CD4-positive, alpha-beta T cell treated with Interleukin-17A for 4 hours (primary cell): ENCODE data around the gene ARHGAP18.
A peak's percentile ranks its signal among the peaks of the same experiment; 100 is the strongest.

Experiments used
- DNase-seq: peaks from one replicate; pipeline ENCODE4 v3.0.0-alpha.2; 2020; ENCODE audit warnings: mixed read lengths

ARHGAP18 gene

DNA sequence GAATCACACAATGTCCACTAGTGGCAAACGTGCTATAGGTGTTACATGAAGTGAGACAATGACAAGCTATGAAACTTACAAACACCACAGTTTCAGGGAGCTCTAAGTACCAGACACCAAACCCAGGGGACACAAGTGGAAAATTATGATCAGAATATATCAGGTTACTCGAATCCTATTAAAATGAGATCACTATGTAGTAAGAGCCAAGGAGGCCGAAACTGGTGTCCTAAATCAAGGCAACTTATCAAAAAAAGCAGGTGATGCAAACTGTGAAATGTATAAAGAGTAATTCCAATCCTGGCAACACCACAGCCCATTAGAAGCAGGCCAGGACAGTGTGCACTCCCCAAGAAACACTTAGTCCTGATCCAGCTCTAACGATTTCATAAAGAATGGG lies 100.3 kb downstream of the ARHGAP18 start:
- DNase-seq: no peak

DNA sequence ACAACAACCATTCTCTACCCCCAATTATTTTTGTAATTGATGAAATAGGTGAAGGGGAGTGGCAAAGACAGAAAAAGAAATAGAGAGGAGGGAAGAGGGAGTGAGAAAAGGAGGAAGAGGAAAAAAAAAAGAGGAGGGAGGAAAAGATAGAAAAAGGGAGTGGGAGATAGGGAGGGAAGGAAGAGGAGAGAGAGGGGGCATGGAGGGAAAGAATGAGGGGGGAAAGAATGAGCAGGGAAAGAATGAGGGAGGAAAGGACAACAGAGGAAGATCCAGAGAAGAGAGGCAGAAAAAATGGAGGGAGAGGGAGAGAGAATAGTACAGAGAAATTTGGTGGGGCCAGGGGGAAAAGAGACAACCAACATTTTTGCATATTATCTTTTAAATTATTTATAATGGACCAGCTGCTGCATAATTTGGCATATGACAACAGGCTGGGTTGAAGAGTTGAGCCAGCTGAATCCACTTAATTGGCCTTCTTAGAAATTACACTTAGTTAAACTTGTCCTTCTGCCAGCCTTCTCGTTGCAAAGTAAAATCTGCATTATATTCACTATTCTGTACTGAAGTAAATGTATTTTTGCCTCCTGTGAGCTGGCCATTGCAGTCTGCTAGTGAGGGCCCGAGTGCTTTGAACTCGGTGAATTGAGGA lies 101.0 kb downstream of the ARHGAP18 start:
- no peak for DNase-seq

DNA sequence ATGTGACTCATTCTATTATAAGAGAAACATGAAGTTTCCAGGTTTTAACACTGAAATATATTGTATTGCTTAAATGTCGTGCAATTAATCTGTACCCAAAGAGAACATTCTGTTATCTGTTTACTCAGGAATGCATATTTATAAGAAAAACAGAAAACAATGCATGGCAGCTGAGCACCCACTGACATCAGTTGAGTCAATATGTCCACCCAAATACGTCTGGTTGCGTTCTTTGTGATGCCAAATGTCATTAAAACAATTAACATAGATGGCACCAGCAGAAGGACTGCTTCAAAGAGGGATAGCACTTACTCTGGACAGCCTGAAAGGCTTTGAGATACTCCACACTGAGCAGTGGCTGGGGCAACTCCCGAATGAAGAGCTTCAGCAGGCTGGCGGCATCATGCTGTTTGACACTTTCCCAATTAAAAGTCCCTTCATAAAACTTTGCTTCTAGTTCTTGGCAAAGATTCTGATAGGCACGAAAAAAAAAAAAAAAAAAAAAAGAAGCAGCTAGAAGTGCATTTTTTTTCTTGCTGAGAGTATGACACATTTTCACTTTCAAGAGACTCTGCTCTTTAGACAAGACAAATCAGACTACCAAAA lies 102.3 kb downstream of the ARHGAP18 start:
- no peak for DNase-seq

DNA sequence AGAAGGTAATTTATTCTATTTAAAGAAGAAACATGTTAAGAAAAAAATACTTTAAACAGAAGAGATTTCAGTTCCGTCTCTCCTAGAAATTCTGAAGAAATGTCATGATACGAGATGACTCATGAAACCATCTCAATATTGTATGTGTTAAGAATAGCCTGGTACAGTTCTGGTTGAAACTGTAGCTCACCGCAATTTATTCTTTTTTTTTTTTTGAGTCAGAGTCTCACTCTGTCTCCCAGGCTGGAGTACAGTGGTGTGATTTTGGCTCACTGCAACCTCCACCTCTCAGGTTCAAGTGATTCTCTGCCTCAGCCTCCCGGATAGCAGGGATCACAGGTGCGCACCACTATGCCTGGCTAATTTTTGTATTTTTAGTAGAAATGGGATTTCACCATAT lies 103.3 kb downstream of the ARHGAP18 start:
- DNase-seq: no peak

DNA sequence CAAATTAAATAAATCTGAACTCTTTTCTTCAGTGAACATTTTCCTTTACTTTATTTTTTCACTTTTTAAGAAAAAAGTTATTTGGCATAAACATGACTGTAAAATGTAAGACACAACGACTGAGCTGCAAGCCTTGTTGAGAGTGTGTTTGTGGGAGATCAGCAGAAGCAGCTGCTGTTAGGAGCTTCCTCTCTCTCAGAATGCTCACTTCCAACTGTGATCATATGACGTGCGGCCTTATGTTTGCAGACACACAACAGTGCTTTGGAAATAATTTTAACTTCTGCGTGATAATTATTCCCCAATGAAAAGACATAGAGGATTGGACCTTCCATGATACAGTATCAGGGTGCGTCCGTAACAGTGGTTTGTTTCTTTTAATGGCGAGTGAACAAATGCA lies 104.0 kb downstream of the ARHGAP18 start:
- DNase-seq: no peak

DNA sequence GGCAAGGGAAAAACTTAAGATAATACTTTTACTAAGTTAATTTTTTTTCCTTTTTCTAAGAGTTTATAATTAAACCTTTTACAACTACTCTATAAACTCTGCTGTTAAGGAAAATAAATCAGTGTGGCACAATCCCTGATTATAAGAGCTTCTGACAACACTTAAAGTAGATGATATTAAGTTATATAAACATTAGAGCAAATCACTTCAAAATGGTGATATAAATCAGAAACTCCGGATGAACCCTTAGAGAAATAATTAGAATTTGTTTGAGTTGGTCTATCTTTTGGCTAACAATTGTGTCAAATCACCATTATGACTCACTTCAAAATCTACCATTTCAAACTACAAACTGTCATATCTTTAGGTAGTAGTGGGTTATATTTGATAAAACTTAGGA lies 104.9 kb downstream of the ARHGAP18 start:
- DNase-seq: no peak

DNA sequence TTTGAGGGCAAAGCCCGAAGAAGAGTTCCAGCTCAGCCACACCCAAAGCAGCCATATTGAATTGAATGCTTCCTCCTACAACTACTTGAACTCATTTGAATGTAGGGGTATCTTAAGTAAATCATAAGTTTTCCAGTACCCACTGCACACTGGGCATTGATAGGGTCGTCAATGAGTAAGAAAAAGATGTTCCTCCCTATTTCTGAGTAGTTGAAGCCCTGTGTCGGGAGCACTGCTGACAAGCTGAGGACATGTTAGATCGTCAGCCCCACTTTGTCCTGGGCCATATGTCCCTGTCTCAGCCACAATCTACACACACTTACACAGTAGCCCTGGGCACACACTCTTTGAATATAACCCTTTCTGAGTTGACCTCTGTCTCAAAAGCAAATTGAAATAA lies 105.7 kb downstream of the ARHGAP18 start:
- no peak for DNase-seq

DNA sequence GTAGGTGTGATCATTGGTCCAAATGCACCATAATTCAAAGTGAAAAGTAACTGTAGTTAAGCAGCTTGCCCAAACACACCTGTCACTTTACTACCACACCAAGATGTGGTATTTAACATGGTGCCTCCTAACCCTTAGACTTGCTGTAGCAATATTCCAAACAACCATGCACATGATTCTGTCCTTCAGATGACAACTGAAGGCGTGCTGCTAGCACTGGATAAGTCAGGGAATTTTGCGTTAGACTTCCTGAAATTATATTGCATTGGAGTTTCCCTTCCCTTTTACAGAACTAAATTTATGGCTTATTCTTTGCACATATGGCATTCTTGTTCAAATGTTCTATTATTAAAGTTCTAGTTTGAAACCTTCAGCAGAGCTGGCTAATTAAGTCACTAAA lies 106.2 kb downstream of the ARHGAP18 start:
- DNase-seq: no peak

DNA sequence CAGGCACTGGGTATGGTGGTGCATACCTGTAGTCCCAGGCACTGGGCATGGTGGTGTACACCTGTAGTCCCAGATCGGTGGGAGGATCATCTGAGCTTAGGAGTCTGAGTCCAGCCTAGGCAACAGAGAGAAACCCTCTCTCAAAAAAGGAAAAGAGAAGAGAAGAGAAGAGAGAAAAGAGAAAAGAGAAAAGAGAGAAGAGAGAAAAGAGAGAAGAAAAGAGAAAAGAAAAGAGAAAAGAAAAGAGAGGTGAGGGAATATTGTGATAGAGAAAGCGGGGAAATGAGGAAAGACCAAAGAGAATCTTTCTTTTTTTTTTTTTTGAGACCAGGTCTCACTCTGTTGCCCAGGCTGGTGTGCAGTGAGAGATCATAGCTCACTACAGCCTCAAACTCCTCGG lies 108.7 kb downstream of the ARHGAP18 start:
- DNase-seq: no peak

DNA sequence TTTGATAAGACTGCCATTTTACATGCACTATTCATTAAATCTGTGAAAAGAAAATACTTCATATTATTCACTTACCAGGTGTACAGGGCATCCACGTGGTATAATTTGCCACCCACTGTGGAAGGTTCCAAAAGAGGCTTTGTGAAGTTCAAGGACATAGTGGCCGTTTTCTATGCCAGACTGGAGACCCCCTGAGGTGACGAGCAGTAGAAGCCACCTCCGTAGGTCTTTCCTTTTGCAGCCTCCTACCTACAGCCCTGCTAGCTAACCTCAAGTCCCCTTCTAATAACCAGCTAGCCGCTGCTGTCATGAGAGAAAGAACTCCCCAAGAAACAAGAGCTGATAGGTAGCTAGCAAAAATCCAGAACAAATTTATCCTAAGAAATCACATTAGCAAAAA lies 110.5 kb downstream of the ARHGAP18 start:
- DNase-seq: no peak

DNA sequence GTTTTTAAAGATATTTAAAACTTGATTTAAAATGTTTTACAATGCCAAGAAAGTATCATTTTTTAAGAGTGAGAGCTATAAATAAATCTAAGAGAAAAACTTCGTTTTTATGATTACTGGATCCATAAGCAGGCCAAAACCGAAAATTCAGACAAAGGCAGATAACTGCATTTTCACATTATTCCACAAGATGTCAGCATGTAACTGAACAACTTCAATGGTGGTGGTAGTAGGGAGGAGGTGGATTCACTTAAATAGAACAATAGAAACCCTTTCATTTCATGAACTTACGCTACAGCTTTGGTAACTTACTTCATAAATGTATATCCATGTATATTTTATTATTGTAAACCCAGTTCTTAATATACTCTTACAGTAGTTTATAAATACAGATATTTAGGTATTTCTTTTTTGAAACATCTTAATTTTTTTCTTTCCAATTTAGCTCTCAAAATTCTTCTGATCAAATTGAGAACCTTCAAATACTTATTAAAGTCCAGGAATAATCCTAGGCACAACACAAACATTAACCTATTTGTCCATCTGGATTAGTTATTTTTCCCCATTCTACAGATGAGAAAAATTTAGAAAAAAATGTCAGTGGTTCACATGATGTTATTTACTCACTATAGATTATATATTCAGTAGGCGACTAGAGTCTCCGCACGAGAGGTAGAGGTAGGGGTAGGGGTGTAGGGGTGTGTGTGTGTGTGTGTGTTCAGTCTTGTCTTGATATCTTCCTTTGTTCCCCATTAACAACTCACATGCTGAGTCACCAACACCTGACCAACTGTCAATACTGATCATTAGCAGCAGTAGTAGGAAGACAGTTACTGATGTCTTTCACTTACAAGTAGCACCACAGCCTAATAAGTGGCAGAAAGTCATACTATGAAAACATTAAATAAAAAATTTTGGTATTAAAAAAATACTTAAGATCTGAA lies 111.5 kb downstream of the ARHGAP18 start:
- no peak for DNase-seq

DNA sequence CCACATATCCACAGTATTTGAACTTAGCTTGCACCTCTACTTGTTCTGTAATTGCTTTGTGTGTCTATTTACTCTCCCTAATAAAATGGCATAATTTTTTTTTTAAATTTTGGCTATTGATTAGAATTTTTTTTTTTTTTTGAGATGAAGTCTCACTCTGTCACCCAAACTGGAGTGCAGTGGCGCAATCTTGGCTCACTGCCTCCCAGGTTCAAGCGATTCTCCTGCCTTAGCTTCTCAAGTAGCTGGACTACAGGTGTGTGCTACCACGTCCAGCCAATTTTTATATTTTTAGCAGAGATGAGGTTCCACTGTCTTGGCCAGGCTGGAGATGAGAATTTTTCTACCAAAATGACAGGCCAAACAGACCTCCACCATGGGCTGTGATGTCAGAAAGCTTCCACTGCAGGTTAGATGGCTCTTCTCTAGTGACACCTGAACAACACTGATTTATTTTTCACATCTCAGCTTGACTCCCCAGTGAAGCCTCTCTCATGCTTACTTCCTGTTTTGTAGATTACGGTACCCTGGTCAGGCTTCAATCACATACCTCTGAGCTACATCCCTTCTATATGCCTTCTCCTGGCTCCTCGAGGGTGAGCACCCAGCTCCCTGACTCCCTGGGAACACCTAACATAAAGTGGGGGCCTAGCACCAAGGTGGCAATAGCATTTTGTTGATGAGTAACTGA lies 112.8 kb downstream of the ARHGAP18 start:
- DNase-seq: no peak

DNA sequence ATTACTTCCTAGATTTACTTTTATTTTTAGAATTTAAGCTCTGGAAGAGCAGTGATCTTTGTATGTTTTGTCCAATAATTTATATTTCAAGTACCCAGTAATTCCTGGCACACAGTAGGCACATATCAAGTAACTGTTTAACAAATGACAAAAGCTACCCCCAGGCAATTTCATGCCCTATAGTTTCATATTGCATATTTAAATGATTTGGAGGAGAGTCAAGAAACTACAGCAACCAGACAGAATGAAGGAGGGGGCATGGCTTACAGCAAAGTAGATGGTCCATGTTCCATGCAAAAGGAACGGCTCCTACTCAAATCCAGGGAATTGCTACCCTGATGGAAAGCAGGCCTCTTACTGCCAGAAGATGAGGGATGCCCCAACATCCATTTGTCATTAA lies 113.5 kb downstream of the ARHGAP18 start:
- DNase-seq: no peak

DNA sequence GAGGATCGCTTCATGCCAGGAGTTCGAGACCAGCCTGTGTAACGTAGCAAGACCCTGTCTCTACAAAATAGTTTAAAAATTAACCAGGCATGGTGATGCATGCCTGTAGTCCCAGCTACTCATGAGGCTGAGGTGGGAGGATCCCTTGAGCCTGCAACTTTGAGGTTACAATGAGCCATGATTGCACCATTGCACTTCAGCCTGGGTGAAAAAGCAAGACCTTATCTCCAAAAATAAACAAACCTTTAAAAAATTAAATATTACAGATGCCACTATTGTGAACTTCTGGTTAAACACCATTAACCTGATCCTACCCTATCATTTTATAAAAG lies 116.8 kb downstream of the ARHGAP18 start:
- no peak for DNase-seq

DNA sequence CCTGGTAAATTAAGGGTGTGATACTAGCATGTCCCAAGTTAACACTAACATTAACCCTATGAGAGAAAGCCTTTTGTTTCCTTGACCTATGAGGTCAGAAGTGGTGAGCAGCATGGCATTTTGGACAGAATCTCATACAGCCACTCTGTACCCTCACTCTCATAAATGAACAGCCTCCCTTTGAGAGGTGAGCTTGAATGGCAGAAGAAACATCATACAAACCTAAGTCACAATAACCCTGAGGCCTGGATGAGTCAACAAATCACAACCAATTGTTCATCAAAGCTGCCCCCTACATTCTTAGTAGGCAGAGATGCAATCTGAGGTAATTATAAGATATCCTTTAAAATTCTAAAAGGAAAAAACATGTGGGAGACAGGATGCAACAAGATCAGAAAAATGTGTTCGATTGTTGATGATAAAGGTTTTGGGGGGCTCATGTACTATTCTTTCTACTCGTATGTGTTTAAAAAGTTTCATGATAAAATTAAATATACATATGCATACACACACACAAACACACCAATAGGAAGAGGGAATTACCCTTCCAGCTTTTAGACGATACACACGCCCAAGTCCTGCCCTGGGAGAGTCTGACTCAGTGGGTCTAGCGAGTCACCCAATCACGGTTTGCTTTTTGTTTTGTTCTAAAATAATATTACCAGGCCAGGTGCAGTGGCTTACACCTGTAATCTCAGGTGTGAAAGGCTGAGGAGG lies 117.3 kb downstream of the ARHGAP18 start:
- no peak for DNase-seq

DNA sequence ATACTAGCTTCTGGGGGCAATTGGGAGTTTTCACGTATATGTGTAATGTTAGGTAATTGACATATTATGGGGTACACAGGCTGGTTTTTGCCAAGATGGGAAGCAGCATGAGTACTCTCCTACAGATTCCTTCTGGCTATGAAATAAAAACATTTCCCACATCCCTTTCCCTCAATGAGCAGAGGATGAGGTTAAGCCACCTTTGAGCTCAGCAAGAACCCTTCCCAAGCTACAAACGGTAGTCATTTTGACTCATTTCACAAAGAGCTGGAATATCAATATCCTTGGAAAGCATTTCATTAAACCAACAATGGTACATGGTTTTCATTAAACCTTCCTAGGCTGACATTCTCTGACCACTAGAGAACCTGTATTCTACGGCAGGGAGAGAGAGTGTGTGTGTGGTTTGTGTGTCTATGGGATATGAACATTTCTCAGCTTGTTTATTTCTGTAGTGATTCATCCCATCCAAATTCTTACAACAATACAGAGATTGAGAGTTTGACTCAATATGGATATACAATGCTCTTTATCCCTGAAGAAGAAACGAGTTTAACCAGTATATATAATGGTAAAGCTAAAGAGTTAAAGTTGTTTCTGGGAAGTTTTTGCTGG lies 119.5 kb downstream of the ARHGAP18 start:
- DNase-seq: no peak

DNA sequence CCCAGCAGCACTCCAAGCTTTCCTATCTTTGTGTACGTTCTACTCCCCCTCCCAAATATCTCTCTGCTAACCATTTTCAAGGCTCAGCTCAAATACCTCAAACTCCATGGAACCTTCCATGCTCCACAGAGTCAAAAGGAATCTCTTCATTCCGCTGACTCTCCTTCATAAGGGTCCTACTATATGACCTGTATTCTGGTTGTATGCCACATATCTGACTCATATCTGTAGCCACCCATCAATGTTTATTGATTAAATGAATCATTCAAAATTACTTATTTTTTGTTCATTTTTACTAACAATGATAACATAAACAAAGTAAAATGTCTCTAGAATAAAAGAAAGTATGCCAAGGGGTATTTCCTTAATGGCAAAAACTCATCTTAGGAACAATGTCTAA lies 123.2 kb downstream of the ARHGAP18 start:
- no peak for DNase-seq

DNA sequence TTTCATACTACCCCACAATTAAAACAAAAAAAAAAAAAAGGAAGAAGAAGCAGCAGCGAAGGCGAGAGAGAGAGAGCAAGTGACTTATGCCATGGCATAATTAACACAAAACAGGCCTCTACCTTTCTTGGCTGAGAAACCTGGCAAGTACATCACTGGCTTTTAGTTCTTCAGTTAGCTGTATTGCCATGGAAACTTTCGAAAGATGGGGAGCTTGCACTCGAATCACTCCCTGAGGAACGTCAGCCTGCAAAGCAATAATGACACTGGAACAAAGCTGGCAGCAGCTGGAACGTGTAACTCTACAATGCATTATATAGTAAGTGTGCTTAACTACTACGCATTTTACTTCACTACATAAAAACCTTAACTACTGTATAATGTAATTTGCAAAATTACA lies 126.1 kb downstream of the ARHGAP18 start:
- DNase-seq: no peak

DNA sequence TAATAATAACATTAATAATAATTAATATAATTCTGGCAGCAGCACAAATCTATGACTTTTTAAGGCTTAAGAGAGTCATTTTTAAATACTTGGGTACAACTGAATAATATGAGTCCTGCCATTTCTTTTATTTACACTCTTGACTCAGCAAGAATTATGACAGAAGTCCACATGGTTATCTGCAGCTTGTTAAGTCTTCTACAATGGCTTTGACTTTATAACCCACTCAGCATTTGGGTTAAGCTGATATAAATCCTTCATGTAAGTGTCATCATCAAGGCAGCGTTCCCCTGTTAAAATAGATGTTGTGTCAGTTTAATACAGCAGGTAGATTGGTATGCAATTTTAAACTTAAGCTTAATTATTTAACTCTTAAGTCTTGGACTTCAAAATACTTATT lies 131.7 kb downstream of the ARHGAP18 start:
- DNase-seq: no peak

DNA sequence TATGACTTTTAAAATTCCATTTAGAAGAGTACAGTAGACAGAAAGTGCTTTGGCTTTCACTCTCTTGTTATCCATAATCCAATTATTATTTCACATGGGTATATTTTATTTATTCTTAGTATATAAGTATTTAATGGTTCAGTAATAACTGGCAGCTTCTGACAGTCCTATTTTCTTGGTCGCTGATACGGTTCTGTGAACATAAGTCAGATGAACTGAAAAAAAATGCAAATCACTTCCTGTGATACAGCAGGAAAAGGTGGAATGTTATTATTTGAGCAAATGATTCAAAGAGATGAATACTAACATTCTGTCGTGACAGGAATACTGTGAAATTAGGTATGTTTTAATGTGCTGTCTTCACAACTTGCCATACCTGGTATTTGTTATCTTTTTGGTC lies 132.3 kb downstream of the ARHGAP18 start:
- DNase-seq: no peak

DNA sequence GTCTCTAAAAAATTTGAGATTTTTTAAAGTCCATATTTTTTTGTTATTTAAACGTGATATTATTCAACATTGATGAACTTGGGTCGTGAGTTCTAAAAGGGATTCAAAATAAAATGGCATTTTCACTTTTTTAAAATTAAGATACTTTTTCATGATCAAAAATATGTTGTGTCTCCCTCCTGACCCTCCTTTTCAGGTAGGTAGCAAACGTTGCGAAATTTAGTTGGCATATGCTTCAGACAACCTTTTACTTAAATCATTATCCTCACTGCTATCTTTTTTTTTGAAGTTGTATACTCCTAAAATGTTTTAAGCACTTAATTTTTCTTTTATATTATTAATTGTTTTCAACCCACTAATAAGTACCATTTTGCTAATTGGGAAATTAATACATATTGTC lies 133.5 kb downstream of the ARHGAP18 start:
- DNase-seq: no peak

DNA sequence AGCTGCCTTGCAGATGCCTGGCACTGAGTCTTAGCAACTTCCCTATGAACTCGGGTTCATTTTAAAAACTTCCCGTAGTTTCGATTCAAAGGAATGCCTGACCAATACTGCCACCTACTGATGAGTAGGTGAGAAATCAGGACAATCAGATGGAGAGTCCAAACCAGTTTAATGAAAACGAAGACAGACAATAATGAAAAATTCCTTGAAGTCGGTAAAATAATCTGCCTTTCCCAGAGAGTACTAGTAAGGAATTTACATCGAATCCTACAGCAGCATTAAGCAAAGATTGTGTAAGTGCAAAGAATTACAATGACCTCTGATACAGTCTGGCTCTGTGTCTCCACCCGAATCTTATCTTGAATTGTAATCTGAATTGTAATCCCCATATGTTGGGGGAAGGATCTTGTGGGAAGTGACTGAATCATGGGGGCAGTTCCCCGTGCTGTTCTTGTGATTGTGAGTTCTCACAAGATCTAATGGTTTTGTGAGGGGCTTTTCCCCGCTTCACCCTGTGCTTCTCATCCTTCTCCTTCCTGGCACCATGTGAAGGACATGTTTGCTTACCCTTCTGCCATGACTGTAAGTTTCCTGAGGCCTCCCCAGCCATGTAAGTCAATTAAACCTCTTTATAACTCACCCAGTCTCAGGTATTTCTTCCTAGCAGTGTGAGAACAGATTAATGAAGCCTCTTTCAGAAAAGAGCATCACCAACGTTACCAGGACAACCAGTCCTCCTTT lies 134.4 kb downstream of the ARHGAP18 start:
- peak; percentile 9 for DNase-seq
